ENCODE results near the gene FBLN5. TPM values are rescaled to one million over a fixed set of nuclear protein-coding genes. Genes with fewer than 3 reads are reported as not detected.

FBLN5 gene
- total and polyA plus RNA-seq, 8 donors = 20.1 to 151 (median 48.6) TPM

DNA sequence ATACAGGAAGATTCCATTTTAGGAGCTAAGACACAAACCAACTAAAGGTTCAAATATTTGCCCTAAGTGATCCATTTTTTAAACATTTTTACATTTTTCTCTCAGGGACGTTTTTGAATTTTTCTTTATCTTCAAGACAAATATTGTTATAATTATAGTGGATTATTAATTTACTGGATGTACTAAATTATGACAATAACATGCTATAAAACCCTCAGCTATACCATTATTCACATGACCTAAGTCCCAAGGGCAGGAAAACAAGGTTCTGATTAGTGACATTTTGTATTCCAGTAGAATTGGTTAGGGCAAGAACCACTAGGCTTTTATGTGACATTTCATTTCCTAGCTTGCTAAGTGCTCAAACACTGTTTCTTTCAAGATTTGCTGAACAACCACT lies 16.5 kb upstream of the FBLN5 start:
- Histone ChIP-seq H3K27ac (no peak overlapping the region), H3K4me3 (no peak overlapping the region), H3K36me3 (peaks cover 0 to 23% (median 20%) of the 10 kb centered on the region in 4 donors), H3K27me3 (no peaks in the 10 kb centered on the region), H3K4me1 (peaks cover 0 to 6% (median 2%) of the 10 kb centered on the region in 4 donors), H3K9me3 (no peaks in the 10 kb centered on the region)
- intact Hi-C loops (cut with DNase I; ENCODE audit: low total_unique reads) = no loop called here
- TF ChIP-seq EP300 (IDR thresholded peaks at IDR 0.05) (no peak), POLR2AphosphoS5 (IDR thresholded peaks at IDR 0.05) (no peak), POLR2A (IDR thresholded peaks at IDR 0.05) (no peak)
- TF ChIP-seq, protein P1, sequence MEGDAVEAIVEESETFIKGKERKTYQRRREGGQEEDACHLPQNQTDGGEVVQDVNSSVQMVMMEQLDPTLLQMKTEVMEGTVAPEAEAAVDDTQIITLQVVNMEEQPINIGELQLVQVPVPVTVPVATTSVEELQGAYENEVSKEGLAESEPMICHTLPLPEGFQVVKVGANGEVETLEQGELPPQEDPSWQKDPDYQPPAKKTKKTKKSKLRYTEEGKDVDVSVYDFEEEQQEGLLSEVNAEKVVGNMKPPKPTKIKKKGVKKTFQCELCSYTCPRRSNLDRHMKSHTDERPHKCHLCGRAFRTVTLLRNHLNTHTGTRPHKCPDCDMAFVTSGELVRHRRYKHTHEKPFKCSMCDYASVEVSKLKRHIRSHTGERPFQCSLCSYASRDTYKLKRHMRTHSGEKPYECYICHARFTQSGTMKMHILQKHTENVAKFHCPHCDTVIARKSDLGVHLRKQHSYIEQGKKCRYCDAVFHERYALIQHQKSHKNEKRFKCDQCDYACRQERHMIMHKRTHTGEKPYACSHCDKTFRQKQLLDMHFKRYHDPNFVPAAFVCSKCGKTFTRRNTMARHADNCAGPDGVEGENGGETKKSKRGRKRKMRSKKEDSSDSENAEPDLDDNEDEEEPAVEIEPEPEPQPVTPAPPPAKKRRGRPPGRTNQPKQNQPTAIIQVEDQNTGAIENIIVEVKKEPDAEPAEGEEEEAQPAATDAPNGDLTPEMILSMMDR (IDR thresholded peaks at IDR 0.05) = no peak
- 18 to 44% (median 32%) methylated on average over 1 of the region's 1 CpG for WGBS, 5 donors
- DNase-seq = no peak

DNA sequence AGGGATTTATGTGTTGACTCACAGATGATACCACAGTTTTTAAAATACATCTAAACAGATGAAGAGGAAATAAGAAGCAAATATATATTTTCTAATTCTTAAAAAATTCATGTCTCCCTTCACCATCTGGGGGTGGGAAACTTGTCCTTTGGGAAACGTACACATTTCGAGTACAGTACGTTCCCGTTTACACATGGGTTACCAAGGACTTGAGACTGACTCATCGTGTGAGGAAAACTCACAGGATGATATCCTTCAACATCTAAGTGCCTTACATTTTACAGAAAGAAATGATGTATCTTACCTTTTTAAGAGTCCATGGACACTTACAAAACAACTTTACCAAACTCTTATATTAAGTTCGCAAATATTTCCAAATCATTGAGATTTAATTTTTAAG lies 16.0 kb upstream of the FBLN5 start:
- Histone ChIP-seq H3K4me3 (no peak overlapping the region), H3K27ac (no peak overlapping the region), H3K27me3 (no peaks in the 10 kb centered on the region), H3K9me3 (no peaks in the 10 kb centered on the region), H3K4me1 (peaks cover 0 to 6% (median 2%) of the 10 kb centered on the region in 4 donors), H3K36me3 (peaks cover 0 to 18% (median 15%) of the 10 kb centered on the region in 4 donors)
- no peak for DNase-seq
- WGBS, 5 donors = 63 to 77% (median 70%) methylated on average over 6 of the region's 6 CpGs
- TF ChIP-seq, protein P1 (IDR thresholded peaks at IDR 0.05) = no peak
- peak in 1 of 3 donors; percentile 50 for TF ChIP-seq POLR2AphosphoS5 (IDR thresholded peaks at IDR 0.05)
- intact Hi-C loops (cut with DNase I; ENCODE audit: low total_unique reads) = no loop called here

DNA sequence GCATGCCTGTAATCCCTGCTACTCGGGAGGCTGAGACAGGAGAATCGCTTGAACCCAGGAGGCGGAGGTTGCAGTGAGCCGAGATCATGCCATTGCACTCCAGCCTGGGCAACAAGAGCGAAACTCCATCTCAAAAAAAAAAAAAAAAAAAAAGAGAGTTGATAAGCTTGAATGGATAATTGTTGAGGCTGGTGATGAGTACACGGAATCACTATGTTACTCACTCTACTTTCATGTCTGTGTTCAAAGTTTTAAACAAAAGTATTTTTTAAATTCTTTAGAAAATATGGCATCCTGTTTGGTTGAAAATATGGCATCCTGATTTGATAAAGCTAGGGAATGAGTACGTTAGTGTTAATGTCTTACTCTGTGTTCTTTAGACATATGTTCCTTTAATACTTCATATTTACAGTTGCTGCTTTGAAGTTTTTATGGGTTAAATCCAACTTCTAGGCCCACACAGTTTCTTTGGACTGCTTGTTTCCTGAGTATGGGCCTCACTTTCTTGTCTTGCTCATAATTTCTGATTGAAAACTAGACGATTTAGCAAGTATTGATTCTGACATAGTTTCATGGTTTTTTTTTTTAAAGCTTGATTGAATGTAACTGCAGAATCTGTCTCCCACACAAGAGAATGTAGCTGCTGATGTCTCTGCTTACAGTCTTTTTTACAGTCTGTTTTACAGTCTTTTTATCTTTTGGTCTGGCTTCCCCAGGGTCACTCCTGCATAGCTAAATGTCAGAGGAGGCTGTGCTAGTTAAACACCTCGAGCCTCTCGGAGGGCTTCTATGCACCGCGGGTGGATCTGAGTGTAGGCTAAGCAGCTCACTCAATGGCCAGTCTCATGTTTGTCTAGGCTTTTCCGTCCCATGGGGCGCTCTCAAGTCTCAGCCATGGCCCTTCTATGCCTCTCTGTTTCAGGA lies 14.1 kb upstream of the FBLN5 start:
- intact Hi-C loops (cut with DNase I; ENCODE audit: low total_unique reads) = no loop called here
- H3K27me3 ChIP-seq = no peaks in the 10 kb centered on the region
- 56 to 65% (median 63%) methylated on average over 12 to 14 of the region's 14 CpGs for WGBS, 5 donors

DNA sequence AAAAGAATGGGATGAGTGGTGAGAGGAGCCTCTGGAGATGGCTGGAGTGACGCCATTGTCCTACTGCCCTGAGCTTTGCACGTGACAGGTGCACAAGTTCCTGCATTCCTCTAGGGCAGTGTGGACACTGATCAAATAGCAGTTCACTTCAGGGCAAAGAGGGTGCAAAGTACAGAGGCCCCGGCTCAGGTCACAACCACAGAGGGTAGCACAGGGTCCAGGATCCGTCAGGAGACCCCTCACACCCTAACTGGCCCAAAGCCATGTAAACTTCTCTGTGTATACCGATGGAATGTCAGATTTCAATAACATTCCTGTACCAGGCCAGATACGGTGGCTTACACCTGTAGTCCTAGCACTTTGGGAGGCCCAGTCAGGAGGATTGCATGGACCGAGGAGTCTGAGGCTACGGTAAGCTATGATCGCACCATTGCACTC lies 10.4 kb upstream of the FBLN5 start:
- H3K36me3 ChIP-seq = no peaks in the 10 kb centered on the region
- H3K9me3 ChIP-seq = no peaks in the 10 kb centered on the region
- no peaks in the 10 kb centered on the region for H3K4me1 ChIP-seq
- DNase-seq = peak in 1 of 2 donors; percentile 28
- no peak overlapping the region for H3K27ac ChIP-seq
- no peak overlapping the region for H3K4me3 ChIP-seq
- TF ChIP-seq POLR2A (IDR thresholded peaks at IDR 0.05) = no peak
- TF ChIP-seq, protein P1 (IDR thresholded peaks at IDR 0.05) = no peak
- no peak for TF ChIP-seq EP300 (IDR thresholded peaks at IDR 0.05)
- no peak for TF ChIP-seq POLR2AphosphoS5 (IDR thresholded peaks at IDR 0.05)
- H3K27me3 ChIP-seq = no peaks in the 10 kb centered on the region
- intact Hi-C loops (cut with DNase I; ENCODE audit: low total_unique reads) = no loop called here
- WGBS, 5 donors = 61 to 80% (median 71%) methylated on average over 9 of the region's 9 CpGs

More for the DNA sequence above, 14.1 kb upstream of the FBLN5 start:
- Histone ChIP-seq H3K4me1 (peaks cover 0 to 6% (median 2%) of the 10 kb centered on the region in 4 donors), H3K36me3 (peaks cover 0 to under 1% (median 0%) of the 10 kb centered on the region in 4 donors), H3K9me3 (no peaks in the 10 kb centered on the region), H3K4me3 (no peak overlapping the region), H3K27ac (no peak overlapping the region)
- TF ChIP-seq EP300 (IDR thresholded peaks at IDR 0.05) (no peak), POLR2AphosphoS5 (IDR thresholded peaks at IDR 0.05) (no peak), POLR2A (IDR thresholded peaks at IDR 0.05) (no peak)
- TF ChIP-seq, protein P1 (IDR thresholded peaks at IDR 0.05) = no peak
- no peak for DNase-seq
